GM19452 (cell line): ENCODE results near the gene SYNE1.

Source experiments
- ATAC-seq: cut with Tn5 transposase; IDR thresholded peaks from one replicate; pipeline ENCODE4 v1.9.1; 2021; ENCODE audit not compliant: unreplicated experiment

The SYNE1 gene

DNA sequence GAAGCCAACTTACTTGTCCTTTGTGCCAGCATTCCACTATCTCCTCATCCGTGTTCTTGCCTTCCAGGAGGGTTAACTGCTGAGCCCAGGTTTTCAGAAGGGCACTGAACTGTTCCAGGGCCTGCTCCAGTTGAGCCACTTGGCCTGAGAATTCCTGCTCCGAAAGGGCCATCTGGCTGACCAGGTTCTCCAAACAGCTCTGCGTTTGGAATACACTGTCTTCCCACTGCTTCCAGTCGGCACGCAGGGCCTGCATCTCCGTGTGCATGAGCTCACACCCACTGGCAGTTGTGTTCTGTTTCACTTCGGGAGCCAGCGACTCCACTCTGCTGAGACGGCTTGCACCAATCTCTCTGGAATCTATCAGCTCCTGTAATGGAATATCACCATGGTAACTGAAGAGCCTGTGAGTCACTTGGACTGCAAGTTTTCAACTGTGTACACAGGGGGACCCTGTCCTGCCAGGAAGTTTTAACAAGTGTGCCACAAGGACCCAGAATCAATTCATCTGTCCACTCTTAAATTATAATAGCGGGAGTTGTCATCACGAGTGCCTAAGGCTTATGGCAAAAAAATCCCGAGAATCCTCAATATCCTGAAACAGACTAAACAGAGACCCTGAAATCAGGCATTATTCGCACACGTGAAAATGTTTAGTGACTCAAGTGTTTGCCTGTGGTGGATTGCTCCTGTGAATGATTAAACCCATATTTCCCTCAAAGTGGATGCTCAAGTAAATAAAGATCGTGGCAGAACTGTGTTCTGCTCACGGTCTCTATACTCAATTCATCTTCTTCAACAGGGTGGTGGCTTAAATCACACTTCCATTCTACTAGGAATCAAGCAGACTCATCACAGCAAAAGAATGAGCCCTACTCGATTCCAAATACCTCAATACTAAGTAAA is 255.9 kb downstream of the SYNE1 start:
- no peak for ATAC-seq

DNA sequence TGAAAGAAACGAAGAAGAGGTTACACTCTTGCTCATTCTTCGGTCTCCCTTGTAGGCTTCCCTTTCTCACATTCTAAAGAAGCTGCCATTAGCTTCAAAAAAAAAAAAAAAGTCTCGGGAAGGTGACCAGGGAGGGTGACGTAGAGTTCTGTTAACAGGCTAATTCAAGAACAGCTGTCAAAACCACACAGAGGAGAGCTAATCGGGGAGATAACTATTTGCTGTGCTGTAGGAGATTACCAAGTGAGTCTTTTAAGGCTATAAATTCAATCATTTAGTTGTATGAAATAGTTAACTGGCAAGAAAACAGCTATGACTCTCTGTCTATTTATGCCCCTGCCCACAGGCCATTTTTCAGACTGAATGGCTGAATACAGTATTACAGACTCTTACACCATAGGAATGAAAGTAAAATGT is 256.8 kb downstream of the SYNE1 start:
- no peak for ATAC-seq

DNA sequence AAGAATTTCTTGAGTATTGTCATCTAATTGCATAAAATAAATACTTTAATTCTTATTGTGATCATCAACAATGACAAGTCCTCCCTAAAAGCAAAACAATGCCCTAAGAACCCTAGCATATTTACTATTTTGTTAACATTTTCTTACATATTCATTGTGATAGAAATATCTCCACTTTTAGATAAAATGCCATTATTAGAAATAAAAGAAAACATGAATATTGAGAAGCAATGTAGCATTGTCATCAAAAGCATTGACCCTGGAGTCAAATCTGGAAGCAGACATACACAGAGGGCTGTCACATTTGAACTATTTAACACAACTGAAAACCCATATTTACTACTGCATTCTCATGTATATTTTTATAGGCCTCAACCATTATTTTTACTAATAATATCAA is 257.7 kb downstream of the SYNE1 start:
- ATAC-seq, result no peak

DNA sequence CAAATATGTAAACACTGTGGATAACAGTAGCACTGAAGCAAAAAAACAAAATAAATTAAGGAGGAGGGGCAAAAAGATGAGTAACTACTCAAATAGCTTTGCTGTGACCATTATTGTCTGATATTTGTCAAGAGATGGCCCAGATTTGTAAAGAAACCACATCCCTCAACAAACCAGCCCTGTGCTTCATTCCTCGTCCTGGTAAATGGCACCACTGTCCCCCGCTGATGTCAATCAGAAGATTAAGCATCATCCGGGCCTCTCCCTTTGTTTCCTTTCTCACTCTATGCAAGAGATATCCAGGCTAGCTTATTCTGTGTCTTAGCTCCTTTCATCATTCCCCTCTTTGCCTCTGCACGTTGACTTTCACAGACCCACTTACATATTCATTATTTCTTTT is 259.0 kb downstream of the SYNE1 start:
- no peak for ATAC-seq

DNA sequence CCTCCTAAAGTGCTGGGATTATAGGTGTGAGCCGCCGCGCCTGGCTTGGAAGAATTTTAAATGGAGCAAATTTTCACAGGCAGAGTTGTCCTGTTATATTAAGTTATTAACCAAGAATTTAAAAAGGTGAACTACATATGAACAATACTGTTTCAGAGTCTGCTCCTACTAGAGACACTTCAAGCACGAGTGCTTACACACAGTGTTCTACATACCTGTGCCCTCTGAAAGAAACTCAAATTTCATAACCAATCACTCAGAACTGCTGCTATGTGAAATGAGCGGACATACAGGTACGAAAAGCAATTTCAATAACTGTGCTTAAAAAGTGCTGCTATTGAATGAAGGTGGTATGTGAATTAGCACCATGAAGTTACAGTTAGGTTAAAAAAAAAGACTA is 262.0 kb downstream of the SYNE1 start:
- ATAC-seq, result no peak

DNA sequence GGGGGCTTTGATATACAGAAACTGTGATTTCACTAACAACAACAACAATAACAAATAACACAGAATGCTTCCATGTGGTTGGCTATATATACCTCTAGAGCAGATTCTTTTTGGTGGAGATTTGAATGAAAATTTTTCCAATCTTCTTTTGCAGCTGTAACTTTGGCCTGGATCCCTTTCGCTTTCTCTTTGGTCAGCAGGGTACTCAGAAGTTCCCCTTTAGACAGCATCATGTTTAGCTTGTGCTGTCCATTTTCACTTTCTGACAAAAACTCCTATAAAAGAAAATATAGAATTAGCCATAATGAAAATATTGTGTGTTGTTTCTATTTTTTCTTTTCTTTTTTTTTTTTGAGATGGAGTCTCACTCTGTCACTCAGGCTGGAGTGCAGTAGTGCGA is 264.2 kb downstream of the SYNE1 start:
- ATAC-seq, result no peak

DNA sequence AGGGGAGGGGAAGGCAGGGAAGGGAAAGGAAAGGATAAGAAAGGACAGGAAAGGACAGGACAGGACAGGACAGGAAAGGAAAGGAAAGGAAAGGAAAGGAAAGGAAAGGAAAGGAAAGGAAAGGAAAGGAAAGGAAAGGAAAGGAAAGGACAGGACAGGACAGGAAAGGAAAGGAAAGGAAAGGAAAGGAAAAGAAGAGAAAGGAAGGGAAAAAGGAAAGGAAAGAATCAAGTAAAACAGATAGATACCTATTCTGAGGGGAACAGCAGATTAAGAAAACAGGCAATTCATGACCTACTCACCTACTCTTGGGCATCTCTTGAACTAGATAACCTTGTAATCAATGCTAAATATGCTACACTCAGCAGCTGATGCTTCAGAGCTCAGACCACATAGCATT is 265.4 kb downstream of the SYNE1 start:
- no peak for ATAC-seq

DNA sequence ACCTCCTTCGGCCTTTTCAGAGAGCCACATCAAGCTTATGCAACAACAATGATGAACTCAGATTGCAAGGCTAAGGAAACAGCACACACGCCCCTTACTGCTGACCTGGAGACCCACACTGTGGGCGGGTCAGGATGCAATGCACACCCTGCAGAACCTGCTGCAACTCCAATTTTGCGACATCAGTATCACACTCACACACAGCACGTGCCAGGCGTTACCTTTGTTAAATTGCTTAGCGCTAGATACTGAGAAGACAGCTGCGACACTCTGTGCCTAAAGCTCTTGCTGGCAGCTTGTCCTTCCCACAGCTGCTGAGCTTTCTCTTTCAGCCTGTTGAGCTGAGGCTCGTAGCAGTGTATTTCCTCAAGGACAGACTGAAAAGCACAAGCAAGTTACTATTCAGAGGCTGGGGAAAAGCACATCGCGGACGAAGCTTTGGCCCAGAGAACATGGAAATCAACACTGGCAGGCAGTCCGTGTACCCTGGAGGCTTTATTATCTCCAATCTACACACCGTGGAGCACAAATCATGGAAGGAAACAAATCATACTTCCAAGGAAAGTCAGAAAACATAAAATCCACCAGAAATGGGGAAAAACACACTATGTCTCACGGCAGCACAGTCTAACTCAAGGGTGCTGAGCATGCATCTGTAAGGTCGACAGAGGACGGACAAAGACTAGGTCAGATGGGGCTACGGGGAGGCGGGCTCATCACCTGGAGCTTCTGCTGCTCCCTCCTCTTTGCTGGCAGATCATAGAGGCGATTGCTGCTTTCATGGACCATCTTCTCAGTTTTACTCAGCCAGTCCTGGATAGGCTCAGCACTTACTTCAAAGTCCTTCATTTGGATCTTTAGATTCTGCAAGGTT is 268.2 kb downstream of the SYNE1 start:
- no peak for ATAC-seq

DNA sequence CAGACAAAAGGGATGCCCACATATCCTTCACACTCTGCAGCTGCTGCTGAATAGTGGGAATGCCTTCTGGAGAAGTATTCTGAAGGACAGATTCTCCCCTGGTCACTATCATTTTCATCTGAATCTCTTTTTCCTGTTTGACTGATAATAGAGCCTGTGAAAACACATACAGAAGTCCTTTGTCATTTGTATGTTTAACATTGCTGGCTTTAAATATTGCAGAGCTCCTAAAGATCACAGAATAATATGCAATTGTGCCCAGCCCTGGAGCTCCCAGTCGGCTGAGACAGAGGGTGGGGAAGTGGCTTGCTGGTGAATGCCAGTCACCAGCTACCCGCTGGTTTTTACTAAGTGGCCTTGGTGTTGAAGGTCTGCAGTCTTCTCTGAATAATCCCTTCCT is 272.3 kb downstream of the SYNE1 start:
- no peak for ATAC-seq

DNA sequence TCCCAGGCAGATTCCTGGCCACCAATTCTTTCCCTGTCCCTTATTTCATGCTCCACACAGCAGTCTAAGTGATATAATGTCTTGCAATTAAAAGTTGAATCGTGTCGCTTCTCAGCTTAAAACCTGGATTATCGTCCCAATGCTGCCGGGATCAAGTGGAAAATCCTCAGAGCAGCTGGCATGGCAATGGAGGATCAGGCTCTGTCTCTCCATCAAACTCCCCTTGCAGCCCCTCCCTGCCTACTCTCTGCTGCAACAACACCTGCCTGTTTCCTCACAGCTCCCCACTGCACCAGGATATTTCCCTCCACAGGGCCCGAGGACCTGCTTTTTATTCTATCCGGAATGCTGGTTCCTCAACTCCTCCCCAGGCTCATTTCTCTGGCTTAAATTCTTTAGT is 277.1 kb downstream of the SYNE1 start:
- no peak for ATAC-seq

DNA sequence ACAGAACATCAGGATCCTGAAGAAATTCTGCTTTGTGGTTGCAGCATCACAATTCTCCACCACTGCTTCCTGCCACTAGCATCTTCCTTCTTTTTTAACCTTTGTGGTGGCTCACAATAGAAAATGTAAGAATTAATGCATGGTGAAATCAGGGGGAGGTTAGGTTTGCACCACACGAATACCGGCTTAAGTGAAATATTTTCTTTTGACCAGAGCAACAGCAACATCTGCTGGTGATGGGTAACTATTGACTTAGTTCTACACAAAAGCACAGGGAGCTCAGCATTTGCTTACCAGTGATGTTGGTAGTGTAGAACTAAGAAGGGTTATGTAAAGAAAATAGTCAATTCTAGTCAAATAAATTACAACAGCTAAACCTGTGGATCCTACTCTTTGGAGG is 280.5 kb downstream of the SYNE1 start:
- no peak for ATAC-seq

DNA sequence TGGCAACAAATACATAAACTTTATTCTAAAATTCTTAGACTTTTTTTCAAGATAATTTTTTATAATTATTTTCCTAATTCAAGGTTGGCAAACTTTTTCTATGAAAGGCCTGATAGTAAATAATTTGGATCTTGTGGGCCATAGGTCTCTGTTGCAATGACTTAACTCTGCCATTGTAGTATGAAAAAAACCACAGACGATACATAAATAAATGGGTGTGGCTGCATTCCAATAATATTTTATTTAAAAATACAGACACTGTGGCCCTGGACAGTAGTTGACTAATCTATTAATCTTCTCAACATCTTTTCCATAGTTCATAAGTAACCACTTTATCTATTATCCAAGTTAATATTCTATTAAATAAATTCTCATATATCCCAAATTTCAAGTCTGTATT is 281.1 kb downstream of the SYNE1 start:
- ATAC-seq, result no peak

DNA sequence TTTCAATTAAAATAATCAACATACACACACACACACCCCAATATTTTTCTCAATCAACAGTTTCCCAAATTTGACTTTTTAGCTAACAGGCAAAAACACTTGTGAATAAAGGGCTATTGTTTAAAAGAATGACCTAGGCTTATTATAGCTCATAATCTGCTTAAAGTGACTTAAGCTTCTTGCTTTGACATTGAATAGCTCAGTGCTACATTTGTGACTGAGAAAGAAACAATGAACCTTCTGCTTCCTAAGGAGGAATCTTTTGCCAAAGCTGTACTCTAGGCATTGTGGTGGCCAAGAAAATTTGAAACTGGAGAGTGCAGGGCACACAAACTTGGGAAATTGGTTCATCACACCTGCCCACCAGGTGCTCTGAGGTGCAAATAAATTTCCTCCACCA is 282.0 kb downstream of the SYNE1 start:
- no peak for ATAC-seq

DNA sequence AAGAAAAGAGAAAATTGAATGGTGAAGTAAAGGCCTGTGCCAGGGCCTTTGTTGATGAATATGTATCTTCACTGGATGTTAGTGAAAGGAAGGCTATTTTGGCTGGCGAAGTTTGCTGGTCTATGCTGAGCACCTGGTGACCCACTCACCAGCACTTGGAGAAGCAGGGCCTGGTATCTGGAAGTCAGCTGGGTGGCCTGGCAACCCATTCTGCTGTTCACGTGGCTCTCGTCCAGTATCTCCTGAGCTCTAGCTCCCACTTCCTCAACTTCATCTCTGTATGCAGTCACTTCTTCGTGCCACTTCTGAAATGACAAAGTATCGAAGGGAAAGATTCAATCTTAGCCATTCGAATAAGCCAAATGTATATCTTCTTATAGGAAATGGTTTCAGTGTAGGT is 283.7 kb downstream of the SYNE1 start:
- ATAC-seq, result no peak

DNA sequence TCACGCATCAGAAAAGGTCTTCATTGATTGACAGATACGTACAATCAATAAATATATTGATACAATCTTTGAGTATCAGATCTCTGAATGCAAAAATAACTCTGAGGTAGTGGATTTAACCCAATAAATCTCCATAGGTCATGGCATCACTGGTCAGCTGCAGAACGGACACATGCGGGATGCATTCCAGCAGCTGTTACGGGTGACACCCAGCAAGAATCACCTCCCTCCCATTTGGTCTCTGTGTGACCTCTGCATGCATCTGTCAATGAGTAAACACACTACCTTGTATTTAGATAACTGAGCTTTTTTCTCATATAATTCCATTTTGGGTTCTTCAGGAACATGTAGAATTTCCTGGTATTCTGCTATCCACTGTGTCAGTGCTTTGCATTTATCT is 285.4 kb downstream of the SYNE1 start:
- no peak for ATAC-seq

DNA sequence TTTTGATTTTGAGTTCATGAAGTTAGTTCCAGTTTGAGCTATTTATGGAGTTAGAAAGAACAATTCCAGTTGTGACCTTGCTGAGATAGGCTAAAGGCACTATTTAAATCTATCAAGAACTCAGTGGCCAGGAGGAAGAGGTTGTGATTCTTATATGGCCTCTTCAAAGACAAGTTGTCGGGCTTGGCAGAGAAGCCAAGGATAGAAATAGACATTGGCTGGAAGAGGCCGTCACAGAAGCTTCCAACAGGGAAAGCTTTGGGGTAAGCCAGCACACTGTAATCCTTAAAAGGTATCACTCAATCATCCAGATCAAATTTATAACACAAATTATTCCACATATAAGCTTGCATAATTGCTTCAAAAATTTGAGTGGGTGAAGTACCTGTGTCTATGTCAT is 286.1 kb downstream of the SYNE1 start:
- ATAC-seq, result no peak

DNA sequence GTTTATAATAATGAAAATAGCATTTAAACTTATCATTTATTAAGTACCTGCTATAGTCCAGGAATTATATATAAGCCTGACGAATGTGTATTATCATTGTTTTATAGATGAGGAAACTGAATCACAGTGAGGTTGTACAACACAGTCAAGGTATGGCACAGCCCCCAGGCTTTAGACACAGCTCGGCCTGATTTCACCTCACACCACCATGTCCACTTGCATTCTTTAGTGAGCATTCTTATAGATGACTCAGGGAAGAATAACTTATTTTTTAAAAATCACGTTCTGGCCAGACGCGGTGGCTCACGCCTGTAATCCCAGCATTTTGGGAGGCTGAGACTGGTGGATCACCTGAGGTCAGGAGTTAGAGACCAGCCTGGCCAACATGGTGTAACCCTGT is 289.0 kb downstream of the SYNE1 start:
- ATAC-seq, result no peak

DNA sequence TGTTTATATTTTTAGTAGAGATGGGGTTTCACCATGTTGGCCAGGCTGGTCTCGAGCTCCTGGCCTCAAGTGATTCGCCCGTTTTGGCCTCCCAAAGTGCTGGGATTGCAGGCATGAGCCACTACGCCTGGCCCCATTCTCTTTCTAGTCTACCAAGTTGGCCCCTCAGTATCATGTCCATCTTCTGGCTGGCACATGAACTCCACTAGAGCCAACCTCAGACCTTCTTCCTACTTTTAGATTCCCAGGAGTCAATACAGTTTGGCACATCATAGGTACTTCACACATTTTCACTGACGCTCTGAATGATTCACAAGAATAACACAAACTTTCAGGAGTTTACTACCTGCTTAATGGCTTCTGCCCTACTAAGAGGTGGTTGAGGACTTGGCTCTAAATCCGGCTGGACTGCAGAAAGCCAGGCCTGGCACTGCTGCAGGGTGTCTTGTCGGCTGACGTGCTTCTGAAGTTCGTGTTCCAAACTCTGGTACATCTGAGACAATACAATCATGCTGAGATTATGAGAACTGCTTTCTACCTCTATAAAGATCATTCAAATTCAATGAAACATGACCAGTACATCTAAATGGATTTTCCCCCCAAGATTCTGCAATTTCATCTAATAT is 293.3 kb downstream of the SYNE1 start:
- ATAC-seq, result no peak

DNA sequence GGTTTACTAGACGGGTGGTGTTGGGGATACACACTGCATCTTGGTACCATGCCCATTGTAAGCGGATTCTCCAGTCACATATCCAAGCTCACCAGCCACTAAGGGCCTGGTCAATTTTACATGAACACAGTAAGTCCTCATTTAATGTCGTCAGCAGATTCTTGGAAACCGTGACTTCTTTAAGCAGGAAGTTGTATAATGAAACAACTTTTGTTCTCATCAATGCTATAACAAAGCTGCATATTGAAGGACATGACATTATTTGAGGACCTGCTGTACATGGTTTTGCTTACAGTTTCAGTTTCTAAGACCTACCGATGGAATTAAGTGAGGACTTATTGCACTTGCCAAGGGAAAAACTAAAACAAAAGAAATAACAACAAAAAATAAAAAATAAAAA is 295.6 kb downstream of the SYNE1 start:
- no peak for ATAC-seq

DNA sequence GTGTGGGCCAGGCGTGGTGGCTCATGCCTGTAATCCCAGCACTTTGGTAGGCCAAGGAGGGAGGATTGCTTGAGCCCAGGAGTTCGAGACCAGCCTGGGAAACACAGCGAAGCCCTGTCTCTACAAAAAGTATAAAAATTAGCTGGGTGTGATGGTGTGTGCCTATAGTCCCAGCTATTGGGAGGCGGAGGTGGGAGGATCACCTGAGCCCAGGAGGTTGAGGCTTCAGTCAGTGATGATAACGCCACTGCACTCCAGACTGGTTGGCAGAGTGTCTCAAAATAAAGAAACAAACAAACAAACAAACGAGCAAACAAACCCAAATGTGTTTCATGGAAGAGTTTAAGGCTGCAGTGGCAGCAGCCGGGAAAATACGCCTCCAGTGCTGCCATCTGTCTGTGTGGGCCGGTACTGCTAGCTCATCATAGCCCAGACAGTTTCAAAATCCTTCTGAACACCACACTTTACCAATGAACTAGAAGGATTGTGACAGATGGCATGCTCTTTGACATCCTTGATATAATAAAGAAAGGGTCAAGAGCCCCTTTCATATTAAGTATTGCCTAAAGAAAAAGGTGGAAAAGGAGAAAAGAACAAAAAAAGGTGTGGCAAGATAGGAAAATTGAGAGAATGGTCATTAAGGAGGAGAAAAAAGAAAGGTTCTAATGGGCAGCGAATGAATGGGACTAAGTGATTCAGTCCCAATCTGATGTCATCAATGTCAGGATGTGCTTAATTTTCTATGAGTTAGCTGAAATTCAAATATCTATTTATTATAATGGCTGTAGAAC is 298.6 kb downstream of the SYNE1 start:
- ATAC-seq, result peak; percentile 89

DNA sequence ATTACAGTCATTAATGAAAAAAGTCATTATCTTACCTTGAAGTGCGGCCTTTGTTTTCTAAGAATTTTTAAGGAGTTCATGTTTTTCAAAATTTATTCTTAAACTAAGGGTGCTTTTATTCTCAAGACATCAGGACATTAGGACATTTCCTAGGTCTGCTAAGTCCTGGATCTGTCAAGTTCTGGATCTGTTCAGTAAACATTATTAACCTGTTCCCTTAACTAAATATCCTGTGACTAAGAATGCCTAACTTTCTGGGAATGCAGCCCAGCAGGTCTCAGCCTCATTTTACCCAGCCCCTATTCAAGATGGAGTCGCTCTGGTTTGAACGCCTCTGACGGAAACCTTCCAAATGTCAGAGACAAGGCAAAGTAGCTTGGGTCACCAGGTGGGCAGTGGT is 302.6 kb downstream of the SYNE1 start:
- ATAC-seq, result no peak
